ENCODE data around the gene ATP2B3.

The ATP2B3 gene

DNA sequence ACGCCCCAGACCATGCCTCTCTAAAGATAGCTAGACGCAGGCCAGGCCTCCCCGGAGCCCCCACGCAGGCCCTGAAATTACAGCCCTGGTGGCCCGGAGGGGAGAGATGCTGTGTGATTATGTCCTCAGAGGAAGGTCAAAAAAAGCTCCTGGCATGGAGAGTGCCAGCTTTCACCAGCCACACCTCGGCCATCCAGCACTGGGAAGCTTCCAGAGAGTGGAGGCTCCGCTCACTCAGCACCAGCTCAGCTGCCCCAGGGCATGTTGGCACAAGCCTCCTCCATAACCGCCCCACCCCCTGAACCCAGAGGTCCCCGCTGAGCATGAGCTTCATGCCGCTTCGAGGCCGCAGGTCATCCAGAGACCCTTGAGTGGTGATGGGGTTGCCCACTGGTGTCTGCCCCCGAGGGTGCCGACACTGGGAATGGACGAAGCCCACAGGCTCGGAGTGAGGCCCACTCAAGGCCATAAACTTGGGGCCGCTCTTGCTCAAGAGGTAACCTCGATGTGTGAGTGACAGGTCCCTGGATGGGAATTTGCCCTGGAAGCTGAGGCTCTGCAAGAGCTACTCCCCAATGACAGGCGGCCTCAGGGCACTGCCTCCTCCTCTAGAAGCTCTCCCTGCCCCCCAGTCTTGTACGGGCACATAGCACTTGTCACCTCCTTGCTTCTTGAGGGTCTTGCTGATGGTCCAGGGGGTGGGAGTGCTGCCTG is 27.1 kb upstream of the ATP2B3 start:
- no peak for DNase-seq

DNA sequence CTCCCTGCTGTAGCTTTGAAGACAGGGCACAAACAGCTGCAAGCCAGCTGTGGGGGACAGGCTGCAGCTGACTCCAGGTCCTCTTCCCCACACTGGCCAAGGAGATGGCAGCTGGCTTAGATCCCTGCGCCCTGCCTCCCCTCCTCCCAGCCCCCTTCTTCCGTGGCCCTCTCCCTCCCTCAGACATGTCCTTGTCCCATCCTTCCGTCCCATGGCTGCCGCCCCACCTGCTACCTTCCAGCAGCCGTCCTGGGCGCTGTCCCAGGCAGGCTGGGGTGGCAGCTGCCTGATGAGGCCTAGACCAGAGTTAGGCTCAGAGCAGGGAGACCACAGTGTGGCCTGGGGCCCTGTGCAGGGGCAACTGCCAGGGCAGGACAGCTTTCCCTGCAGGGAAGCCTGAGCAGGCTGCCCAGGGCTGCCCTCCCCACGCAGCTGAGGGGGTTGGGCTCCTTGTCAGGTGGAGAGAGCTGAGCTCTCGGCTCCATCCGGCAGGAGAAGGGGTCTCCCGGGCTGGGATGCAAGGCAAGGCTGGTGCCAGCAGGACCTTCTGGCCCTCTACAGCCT is 26.0 kb upstream of the ATP2B3 start:
- DNase-seq: no peak

GRCh38 chrX:153491918-153492317 is 25.5 kb upstream of the ATP2B3 start:
- no peak for DNase-seq

DNA sequence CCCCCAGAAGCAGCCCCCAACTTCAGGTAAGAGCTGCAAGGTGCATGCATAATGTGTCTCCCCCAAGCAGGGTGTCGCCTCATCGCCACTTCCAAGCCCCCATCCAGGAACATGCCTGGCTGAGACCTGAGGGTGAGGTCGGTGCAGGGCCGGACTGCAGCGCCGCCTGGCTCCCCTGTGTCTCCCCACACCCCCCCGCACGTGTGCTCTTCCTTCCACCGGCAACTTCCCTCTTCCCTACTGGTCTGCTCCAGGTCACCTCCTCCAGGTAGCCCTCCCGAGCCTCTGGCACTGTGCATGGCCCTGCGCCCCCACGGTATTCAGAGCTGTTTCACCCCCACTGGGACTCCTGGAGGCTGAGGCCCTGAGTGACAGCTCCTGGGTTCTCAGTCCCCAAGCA is 24.9 kb upstream of the ATP2B3 start:
- DNase-seq: no peak

DNA sequence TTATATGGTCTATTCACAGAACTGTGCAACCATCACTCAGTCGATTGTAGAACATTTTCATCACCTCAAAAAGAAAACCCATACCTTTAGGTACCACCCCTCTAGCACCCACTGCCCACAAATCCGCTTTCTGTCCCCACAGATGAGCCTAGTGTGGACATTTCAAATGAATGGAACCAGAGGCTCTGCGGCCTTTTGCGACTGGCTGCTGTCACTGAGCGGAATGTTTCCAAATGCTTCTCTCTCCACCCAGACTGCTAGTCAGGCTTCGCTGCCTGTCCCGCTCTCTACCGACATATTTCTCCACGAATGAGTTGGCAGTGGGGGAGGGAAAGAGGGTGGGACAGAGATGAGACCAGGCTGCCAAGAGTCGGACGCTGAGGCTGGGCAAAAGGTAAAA is 24.4 kb upstream of the ATP2B3 start:
- DNase-seq: no peak

- no peak for DNase-seq
These were observed 23.4 kb upstream of the ATP2B3 start for GRCh38 chrX:153494061-153494460.

DNA sequence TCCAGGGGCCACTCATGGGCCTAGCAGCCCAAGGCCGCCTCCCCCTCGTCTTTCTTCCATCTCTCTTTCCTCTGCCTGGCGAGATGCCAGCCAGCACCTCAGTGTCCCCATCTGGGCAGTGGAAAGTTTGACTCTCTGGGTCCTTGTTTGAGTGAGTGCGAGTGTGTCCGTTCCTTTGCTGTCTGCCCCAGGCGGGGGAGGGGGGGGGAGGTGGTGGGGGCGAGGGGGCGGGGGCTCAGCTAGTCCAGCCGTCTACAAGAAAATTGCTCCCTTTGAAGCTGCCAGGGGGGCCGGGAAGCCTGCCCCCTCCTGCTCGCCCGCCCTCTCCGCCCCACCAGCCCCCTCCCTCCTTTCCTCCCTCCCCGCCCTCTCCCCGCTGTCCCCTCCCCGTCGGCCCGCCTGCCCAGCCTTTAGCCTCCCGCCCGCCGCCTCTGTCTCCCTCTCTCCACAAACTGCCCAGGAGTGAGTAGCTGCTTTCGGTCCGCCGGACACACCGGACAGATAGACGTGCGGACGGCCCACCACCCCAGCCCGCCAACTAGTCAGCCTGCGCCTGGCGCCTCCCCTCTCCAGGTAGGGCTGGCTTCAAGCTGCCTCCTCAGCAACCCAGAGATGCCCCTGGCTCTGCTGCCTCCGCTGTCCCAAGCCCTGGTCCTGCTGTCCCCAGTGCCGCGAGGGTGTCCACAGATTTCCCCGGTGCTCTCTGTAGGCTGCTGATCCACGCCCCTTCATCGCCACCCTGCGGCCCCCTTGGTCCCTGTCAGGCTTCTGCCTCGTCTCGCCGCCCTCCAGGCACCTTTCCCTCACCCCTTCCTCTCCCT is 22.7 kb upstream of the ATP2B3 start, which contains the start of gene BGN:
TSS of gene BGN (plus strand) at position 440 of the 821 bp plus-strand sequence. CDS start 9,652 bp downstream, outside the sequence.
- DNase-seq: no peak

DNA sequence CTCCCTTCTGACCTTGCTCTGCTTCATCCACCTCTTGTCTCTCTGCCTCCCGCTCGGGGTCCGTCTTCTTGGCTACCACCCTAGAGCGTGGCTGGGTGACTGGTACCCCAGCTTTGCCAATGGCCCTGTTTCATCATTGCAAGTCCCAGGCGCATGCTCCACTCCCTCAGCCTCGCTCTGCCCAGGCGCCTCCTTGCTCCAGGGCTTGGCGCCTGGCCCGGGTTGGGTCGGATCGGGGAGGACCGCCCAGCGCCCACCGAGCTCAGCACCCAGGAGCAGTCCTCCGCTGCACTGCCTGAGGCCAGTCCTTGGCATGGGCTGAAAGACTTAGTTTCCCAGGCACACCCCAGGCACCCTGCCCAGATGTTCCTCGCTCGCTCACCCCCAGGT is 22.1 kb upstream of the ATP2B3 start:
- no peak for DNase-seq

- DNase-seq: no peak
These were observed 21.4 kb upstream of the ATP2B3 start for GRCh38 chrX:153495903-153496589.

DNA sequence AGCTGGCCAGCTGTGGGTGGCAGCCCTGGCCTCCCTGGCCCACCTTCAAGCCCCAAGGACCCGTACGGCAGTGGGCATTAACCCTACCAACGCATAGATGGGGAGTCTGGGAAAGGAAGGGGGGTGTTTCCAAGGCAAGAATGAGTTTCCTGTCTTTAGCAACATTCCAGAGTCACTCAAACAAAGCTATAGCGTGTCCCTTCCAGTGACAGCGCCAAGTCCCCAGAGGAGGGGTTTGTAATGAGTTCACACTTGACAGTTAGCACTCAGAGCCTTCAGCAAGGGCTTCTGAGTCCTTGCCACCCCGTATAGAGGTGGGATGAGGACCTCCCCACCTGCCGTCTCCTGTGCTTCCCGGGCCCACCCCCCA is 20.9 kb upstream of the ATP2B3 start:
- DNase-seq: no peak

GRCh38 chrX:153498453-153498852 is 19.0 kb upstream of the ATP2B3 start:
- DNase-seq: no peak

- no peak for DNase-seq
These were observed 18.1 kb upstream of the ATP2B3 start for GRCh38 chrX:153499341-153499740.

GRCh38 chrX:153499876-153500275 is 17.6 kb upstream of the ATP2B3 start:
- no peak for DNase-seq

GRCh38 chrX:153500676-153501280 is 16.7 kb upstream of the ATP2B3 start:
- no peak for DNase-seq

DNA sequence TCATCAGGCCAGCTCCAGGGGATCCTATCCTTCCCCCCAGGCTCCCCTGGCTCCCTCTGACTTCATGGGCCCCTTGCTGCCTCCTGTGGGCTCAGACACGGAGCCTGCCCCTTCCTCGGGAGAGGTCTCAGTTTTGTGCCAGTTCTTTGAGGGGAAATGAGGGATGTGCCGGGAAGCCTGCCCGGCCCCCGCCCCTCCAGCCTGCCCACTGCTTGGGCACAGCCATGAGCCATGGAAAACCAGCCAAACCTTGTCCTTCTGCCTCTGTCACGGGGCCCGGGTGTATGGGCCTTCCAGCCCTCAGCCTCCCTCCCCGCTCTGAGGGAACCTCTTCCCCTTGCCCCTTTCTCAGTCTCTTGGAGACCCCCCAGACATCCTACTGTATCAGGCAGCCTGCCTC is 15.9 kb upstream of the ATP2B3 start:
- no peak for DNase-seq

GRCh38 chrX:153502131-153502530 is 15.3 kb upstream of the ATP2B3 start:
- DNase-seq: no peak

DNA sequence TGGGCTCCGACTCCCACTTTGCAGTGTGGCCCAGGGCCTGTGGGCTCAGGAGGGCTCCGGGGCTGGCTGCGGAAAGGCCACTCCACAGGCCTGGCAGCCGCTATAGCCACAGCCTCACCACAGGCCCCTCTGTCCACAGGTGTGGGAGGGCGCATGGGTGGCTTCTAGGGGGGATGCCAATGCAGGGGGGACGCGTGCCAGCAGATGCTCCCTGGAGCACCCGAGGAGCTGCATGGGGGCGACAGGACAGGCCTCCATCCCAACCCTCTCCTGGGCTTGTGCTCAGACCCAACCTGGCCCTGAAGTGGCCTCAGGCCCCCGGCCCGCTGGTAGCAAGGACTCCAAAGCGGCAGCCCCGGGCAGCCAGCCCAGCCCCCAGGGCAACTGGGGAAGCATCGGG is 14.6 kb upstream of the ATP2B3 start:
- DNase-seq: no peak

DNA sequence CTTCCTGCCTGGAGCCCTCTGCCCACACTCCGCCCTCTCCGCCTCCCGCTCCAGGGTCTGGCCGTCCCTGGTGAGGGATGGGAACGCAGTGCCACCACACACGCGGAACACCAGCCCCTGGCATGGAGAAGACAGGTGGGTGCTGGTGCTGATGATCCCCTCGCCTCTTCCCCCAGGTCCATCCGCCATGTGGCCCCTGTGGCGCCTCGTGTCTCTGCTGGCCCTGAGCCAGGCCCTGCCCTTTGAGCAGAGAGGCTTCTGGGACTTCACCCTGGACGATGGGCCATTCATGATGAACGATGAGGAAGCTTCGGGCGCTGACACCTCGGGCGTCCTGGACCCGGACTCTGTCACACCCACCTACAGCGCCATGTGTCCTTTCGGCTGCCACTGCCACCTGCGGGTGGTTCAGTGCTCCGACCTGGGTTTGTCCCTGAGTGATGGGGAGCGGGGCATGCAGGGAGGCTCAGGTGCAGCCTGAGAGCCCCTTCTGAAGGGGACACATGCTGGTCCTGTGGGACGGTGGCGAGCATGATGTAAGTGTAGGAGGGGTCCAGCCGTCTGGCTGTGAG is 12.9 kb upstream of the ATP2B3 start:
- DNase-seq: no peak

DNA sequence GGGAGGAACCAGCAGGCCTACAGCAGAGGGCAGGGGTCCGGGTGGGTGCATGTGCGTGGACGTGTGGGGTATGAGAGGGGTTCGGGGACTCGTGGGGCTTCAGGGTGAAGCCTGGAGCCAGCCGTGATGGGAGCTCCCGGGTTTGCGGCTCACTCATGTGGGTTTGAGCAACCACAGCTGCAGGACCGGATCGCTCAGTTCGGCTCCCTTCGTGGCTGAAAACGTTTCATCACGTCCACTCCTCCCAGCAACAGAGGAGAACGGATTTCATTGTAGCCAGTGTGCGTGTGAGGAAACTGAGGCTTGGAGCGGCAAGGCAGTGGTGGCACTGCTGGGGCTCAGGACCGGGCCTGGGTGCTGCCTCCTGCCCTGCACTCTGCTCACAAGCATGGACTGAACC is 12.1 kb upstream of the ATP2B3 start:
- DNase-seq: no peak

- DNase-seq: peak; percentile 43
These were observed 9.8 kb upstream of the ATP2B3 start for GRCh38 chrX:153507484-153508178.

- DNase-seq: no peak
These were observed 7.8 kb upstream of the ATP2B3 start for GRCh38 chrX:153509592-153509991.

- no peak for DNase-seq
These were observed 7.1 kb upstream of the ATP2B3 start for GRCh38 chrX:153510383-153510782.

All from HCEC 1CT (cell line).